ENCODE results near the gene LPP. TPM values are rescaled to one million over a fixed set of nuclear protein-coding genes. Genes with fewer than 3 reads are reported as not detected.
"Not testable (repeated sequence)": the region's sequence is repeated elsewhere in the genome, so short reads cannot be mapped to it uniquely, and the experiment has no call there.

The LPP gene
- polyA plus RNA-seq, 2 of the 4 experiments (the other 2 are of a cell fraction), result 11.0 to 30.8 TPM

DNA sequence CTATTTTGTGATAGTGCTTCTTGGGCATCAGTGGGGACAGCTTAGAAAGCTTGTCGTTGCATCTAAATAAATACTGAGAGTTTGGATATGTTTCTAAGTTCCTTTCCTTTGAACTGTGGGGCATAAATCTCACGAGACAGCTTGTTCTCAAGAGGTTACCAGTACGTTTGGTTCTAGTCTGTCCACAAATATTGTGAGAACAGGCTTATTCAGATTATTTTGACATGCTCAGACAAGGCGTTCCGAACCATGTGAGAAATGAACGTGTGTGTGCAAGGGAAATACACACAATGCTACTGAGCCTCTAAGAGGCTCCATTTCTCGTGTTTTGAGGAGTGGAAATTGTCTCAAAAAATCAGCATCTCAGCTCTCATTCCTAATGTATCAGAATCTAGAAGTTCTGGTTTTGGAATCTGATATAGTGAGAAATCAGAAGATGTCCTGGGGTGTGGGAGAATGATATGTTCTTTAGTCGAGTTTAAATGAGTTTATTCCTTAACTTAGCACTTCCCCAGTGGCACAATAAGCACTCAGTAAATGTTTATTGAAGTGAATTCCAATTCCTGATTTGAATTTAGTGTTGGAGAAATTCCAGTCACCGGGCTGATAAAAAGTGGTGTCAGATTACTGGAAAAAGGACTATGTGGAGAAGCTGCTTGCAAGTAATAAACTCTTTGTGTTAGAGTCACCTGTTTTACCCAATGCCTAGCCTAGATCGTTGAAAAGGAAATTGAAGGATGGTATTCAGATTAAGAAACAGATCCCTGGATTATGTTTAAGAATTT, 481.5 kb downstream of the LPP start:
- TF ChIP-seq, protein P1, sequence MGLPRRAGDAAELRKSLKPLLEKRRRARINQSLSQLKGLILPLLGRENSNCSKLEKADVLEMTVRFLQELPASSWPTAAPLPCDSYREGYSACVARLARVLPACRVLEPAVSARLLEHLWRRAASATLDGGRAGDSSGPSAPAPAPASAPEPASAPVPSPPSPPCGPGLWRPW (IDR thresholded peaks at IDR 0.05), result no peak
- TF ChIP-seq HOXB5 (CRISPR knock-in tag; IDR thresholded peaks at IDR 0.05), result no peak
- no peak for TF ChIP-seq HDAC2 (IDR thresholded peaks at IDR 0.05)
- TF ChIP-seq EP300 (IDR thresholded peaks at IDR 0.05), result no peak
- TF ChIP-seq, protein P2, sequence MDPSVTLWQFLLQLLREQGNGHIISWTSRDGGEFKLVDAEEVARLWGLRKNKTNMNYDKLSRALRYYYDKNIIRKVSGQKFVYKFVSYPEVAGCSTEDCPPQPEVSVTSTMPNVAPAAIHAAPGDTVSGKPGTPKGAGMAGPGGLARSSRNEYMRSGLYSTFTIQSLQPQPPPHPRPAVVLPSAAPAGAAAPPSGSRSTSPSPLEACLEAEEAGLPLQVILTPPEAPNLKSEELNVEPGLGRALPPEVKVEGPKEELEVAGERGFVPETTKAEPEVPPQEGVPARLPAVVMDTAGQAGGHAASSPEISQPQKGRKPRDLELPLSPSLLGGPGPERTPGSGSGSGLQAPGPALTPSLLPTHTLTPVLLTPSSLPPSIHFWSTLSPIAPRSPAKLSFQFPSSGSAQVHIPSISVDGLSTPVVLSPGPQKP (IDR thresholded peaks at IDR 0.05; ENCODE audit: low read depth, low read length), result no peak
- TF ChIP-seq, protein P3, sequence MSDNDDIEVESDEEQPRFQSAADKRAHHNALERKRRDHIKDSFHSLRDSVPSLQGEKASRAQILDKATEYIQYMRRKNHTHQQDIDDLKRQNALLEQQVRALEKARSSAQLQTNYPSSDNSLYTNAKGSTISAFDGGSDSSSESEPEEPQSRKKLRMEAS (IDR thresholded peaks at IDR 0.05), result no peak
- TF ChIP-seq NFE2L2 (conservative IDR thresholded peaks at IDR 0.05; ENCODE audit: low read length), result no peak
- TF ChIP-seq MAZ (IDR thresholded peaks at IDR 0.05; ENCODE audit: borderline replicate concordance, low read depth, low read length), result no peak
- no peak for TF ChIP-seq HOXA7 (CRISPR knock-in tag; IDR thresholded peaks at IDR 0.05)
- no peak for TF ChIP-seq CEBPB (IDR thresholded peaks at IDR 0.05)
- H3K4me2 ChIP-seq, result no peak overlapping the region
- ATAC-seq (no peak), FAIRE-seq (no peak), DNase-seq (ENCODE audit: low read depth in 1 of 2, low spot score in 1 of 2) (no peak)
- H3K9me3 ChIP-seq, result no peaks in the 10 kb centered on the region
- POLR2A ChIA-PET, result no interaction called here
- CTCF ChIA-PET, result no interaction called here
- 93% methylated on average over 10 of the region's 10 CpGs for WGBS (ENCODE audit: missing lambda C conversion rate)
- no peaks in the 10 kb centered on the region for H3K4me1 ChIP-seq
- no peak overlapping the region for H3K27ac ChIP-seq
- no peak overlapping the region for H3K4me3 ChIP-seq

DNA sequence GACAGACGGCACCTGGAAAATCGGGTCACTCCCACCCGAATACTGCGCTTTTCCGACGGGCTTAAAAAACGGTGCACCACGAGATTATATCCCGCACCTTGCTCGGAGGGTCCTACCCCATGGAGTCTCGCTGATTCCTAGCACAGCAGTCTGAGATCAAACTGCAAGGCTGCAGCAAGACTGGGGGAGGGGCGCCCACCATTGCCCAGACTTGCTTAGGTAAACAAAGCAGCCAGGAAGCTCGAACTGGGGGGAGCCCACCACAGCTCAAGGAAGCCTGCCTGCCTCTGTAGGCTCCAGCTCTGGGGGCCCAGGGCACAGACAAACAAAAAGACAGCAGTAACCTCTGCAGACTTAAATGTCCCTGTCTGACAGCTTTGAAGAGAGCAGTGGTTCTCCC, 482.3 kb downstream of the LPP start:
- H3K4me1 ChIP-seq; H3K9me3 ChIP-seq; DNase-seq (ENCODE audit: low read depth in 1 of 2, low spot score in 1 of 2); H3K27ac ChIP-seq; FAIRE-seq; ATAC-seq; H3K4me2 ChIP-seq; CTCF ChIA-PET; H3K4me3 ChIP-seq; POLR2A ChIA-PET: not testable (repeated sequence)
- no CpG with 5 or more reads among the region's 13 CpGs for WGBS (ENCODE audit: missing lambda C conversion rate)

DNA sequence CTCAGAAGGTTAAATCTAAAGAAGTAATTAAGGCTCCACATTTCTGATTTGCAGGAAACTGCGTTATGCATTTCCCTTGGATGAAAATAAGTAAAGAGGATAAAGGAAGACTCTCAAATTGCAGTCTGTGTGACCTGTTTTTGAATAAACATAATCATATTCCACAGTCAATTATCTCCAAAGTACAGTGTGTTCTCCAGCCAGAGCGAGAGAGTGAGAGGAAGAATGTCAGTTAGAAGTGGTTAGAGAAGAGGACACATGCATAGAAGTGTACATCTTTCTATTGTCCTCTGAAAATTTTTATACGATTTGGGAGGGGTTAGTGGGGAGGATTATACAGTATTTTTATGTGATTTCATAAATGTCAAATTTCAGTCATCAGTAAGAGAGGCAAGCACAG, 487.1 kb downstream of the LPP start:
- ChIA-PET POLR2A (no interaction called here), CTCF (no interaction called here)
- FAIRE-seq (no peak), DNase-seq (ENCODE audit: low read depth in 1 of 2, low spot score in 1 of 2) (no peak), ATAC-seq (no peak)
- Histone ChIP-seq H3K4me1 (no peaks in the 10 kb centered on the region), H3K4me3 (no peak overlapping the region), H3K4me2 (no peak overlapping the region), H3K27ac (no peak overlapping the region), H3K9me3 (no peaks in the 10 kb centered on the region)
- WGBS (ENCODE audit: missing lambda C conversion rate), result 89% methylated on average over 3 of the region's 3 CpGs
- TF ChIP-seq GATA3 (IDR thresholded peaks at IDR 0.05; ENCODE audit: borderline replicate concordance) (no peak), HEYL (CRISPR knock-in tag; IDR thresholded peaks at IDR 0.05) (no peak), NR3C1 (IDR thresholded peaks at IDR 0.05) (no peak), EHMT2 (IDR thresholded peaks at IDR 0.05; ENCODE audit: low read depth) (no peak), FOSB (CRISPR knock-in tag; IDR thresholded peaks at IDR 0.05) (no peak), RCOR1 (IDR thresholded peaks at IDR 0.05; ENCODE audit: low read depth, low read length) (no peak)

DNA sequence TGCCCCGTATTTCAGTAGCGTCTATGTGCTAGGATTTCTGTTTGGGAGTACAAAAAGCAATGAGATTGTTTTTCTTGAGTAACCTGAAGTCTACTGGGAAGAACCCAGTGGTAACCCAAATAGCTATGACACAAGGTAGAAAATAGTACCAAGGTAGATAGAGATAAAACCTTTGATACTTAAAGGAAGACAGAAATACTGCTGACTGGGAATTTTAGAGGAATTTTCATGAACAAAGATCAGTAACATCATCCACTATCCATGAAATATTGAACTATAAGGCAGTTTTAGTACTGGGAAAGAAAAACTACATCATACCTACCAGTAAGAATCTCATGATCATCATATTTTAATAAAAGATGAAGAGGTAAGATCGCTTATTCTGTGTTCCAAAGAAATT, 489.8 kb downstream of the LPP start:
- ChIA-PET CTCF (interaction anchor here (1.2 to 1.3 kb wide), 3 partner anchors 12 to 904 kb away, joined by 3 to 4 read pairs (median 3); no protein-coding TSS in a partner anchor), POLR2A (no interaction called here)
- H3K4me2 ChIP-seq, result no peak overlapping the region
- no peaks in the 10 kb centered on the region for H3K4me1 ChIP-seq
- ATAC-seq (no peak), DNase-seq (ENCODE audit: low read depth in 1 of 2, low spot score in 1 of 2) (no peak), FAIRE-seq (no peak)
- H3K4me3 ChIP-seq, result no peak overlapping the region
- H3K27ac ChIP-seq, result no peak overlapping the region
- WGBS (ENCODE audit: missing lambda C conversion rate), result 80% methylated on average over 3 of the region's 3 CpGs
- no peaks in the 10 kb centered on the region for H3K9me3 ChIP-seq
- TF ChIP-seq EHF (CRISPR knock-in tag; IDR thresholded peaks at IDR 0.05) (no peak), MAFK (IDR thresholded peaks at IDR 0.05; ENCODE audit: partially characterized antibody) (peak; percentile 68)
